GM18858 (cell line): Measurements from ENCODE around the gene DDB1.

Experiments used
- ATAC-seq: cut with Tn5 transposase; IDR thresholded peaks from one replicate; pipeline ENCODE4 v1.9.1; 2021; ENCODE audit not compliant: unreplicated experiment

DDB1 gene

GRCh38 chr11:61336171-61336935, 3.4 kb upstream of the DDB1 start:
- ATAC-seq, result peak; percentile 53

GRCh38 chr11:61335355-61335710, 2.4 kb upstream of the DDB1 start:
- no peak for ATAC-seq

GRCh38 chr11:61334434-61335354, 1.8 kb upstream of the DDB1 start:
- no peak for ATAC-seq

- no peak for ATAC-seq
These were observed 887 bp upstream of the DDB1 start for GRCh38 chr11:61333550-61334433.

- no peak for ATAC-seq
These were observed 566 bp downstream of the DDB1 start for GRCh38 chr11:61332281-61332796.

GRCh38 chr11:61331651-61332050, 1.3 kb downstream of the DDB1 start:
- ATAC-seq, result no peak

- no peak for ATAC-seq
These were observed 3.0 kb downstream of the DDB1 start for GRCh38 chr11:61329871-61330270.

- no peak for ATAC-seq
These were observed 4.6 kb downstream of the DDB1 start for GRCh38 chr11:61328351-61328750.

- ATAC-seq, result no peak
These were observed 5.2 kb downstream of the DDB1 start for GRCh38 chr11:61327669-61328071.

- no peak for ATAC-seq
These were observed 7.1 kb downstream of the DDB1 start for GRCh38 chr11:61325649-61326414.

- ATAC-seq, result no peak
These were observed 17.6 kb downstream of the DDB1 start for GRCh38 chr11:61315260-61315659.

- no peak for ATAC-seq
These were observed 22.2 kb downstream of the DDB1 start for GRCh38 chr11:61310749-61311148.

- ATAC-seq, result no peak
These were observed 23.2 kb downstream of the DDB1 start for GRCh38 chr11:61309739-61310138.

GRCh38 chr11:61309141-61309540, 23.8 kb downstream of the DDB1 start:
- ATAC-seq, result no peak

- ATAC-seq, result no peak
These were observed 25.6 kb downstream of the DDB1 start for GRCh38 chr11:61307354-61307753.

- no peak for ATAC-seq
These were observed 26.7 kb downstream of the DDB1 start for GRCh38 chr11:61306221-61306620.

- ATAC-seq, result no peak
These were observed 27.5 kb downstream of the DDB1 start for GRCh38 chr11:61305417-61305816.

GRCh38 chr11:61303725-61304124, 29.2 kb downstream of the DDB1 start:
- no peak for ATAC-seq

- no peak for ATAC-seq
These were observed 30.4 kb downstream of the DDB1 start for GRCh38 chr11:61302550-61302949.

- no peak for ATAC-seq
These were observed 34.2 kb downstream of the DDB1 start for GRCh38 chr11:61298663-61299244.
